Brain microvascular endothelial cell (primary cell): ENCODE data around the gene PCGF3.
"Not testable (repeated sequence)": the region's sequence is repeated elsewhere in the genome, so short reads cannot be mapped to it uniquely, and the experiment has no call there.

Experiments
- DNase-seq: peaks from one replicate; pipeline ENCODE4 v3.0.0-alpha.2; 2020
- H3K27ac ChIP-seq: fragments of 250-450 bp; sonication (Bioruptor Pico); 2 replicates; pipeline ENCODE4 v1.5.1; 2020; ENCODE audit warnings: mild to moderate bottlenecking, moderate library complexity
- H3K27me3 ChIP-seq: fragments of 250-450 bp; sonication (Bioruptor Pico); replicated peaks from 2 replicates; pipeline ENCODE4 v1.5.1; 2020; ENCODE audit warnings: mild to moderate bottlenecking
- H3K36me3 ChIP-seq: fragments of 250-450 bp; sonication (Bioruptor Pico); replicated peaks from 2 replicates; pipeline ENCODE4 v1.5.1; 2020; ENCODE audit warnings: mild to moderate bottlenecking
- H3K4me3 ChIP-seq: 2 replicates; pipeline ENCODE4 v1.5.1; 2011; ENCODE audit warnings: low read depth, mild to moderate bottlenecking, control low read depth, low read length, moderate library complexity
- CTCF ChIP-seq: IDR thresholded peaks from 2 replicates; pipeline ENCODE4 v1.5.1; 2011; ENCODE audit warnings: low read depth, mild to moderate bottlenecking, moderate library complexity, low read length, control low read depth, inconsistent platforms; ENCODE audit errors: missing control alignments
- in situ Hi-C: cut with HindIII; loops from 2 replicates; pipeline ENCODE4 v1.10.0; 2017; ENCODE audit warnings: low sequenced_read_pairs, low pct_ligation_motif_present

Gene PCGF3

GRCh38 chr4:757111-757510, 51.5 kb downstream of the PCGF3 start:
- DNase-seq, result no peak
- Histone ChIP-seq H3K27ac (no peak overlapping the region), H3K36me3 (peaks cover 25% of the 10 kb centered on the region), H3K4me3 (no peak overlapping the region), H3K27me3 (no peaks in the 10 kb centered on the region)
- TF ChIP-seq CTCF, result no peak
- in situ Hi-C loops, result no loop called here

- H3K4me3 ChIP-seq, in situ Hi-C loops, H3K27ac ChIP-seq, DNase-seq, H3K27me3 ChIP-seq: not testable (repeated sequence)
- H3K36me3 ChIP-seq, result peaks cover 36% of the 10 kb centered on the region
These were observed 54.2 kb downstream of the PCGF3 start for GRCh38 chr4:759810-760209.

- no peak for DNase-seq
- Histone ChIP-seq H3K4me3 (no peak overlapping the region), H3K27ac (no peak overlapping the region), H3K36me3 (peaks cover 38% of the 10 kb centered on the region), H3K27me3 (no peaks in the 10 kb centered on the region)
- TF ChIP-seq CTCF, result no peak
- in situ Hi-C loops, result no loop called here
These were observed 55.0 kb downstream of the PCGF3 start for GRCh38 chr4:760616-761015.

- no peaks in the 10 kb centered on the region for H3K27me3 ChIP-seq
- peaks cover 41% of the 10 kb centered on the region for H3K36me3 ChIP-seq
- in situ Hi-C loops, result no loop called here
These were observed 55.5 kb downstream of the PCGF3 start for GRCh38 chr4:761086-761485.

GRCh38 chr4:761739-762138, 56.1 kb downstream of the PCGF3 start:
- Histone ChIP-seq H3K27ac (no peak overlapping the region), H3K27me3 (no peaks in the 10 kb centered on the region), H3K36me3 (peaks cover 41% of the 10 kb centered on the region), H3K4me3 (no peak overlapping the region)
- no peak for TF ChIP-seq CTCF
- in situ Hi-C loops, result no loop called here
- DNase-seq, result no peak

More at GRCh38 chr4:761086-761485, 55.5 kb downstream of the PCGF3 start:
- Histone ChIP-seq H3K27ac (no peak overlapping the region), H3K4me3 (no peak overlapping the region)
- DNase-seq, result no peak
- TF ChIP-seq CTCF, result no peak

GRCh38 chr4:762211-763190, 56.9 kb downstream of the PCGF3 start:
- Histone ChIP-seq H3K27ac (no peak overlapping the region), H3K27me3 (no peaks in the 10 kb centered on the region), H3K4me3 (no peak overlapping the region), H3K36me3 (peaks cover 41% of the 10 kb centered on the region)
- DNase-seq, result peak; percentile 36
- in situ Hi-C loops, result no loop called here
- TF ChIP-seq CTCF, result peak; percentile 63
